ENCODE measurements around the gene FBXW11. TPM values are rescaled to one million over a fixed set of nuclear protein-coding genes. Genes with fewer than 3 reads are reported as not detected.

FBXW11 gene
- total RNA-seq, 1 experiment from 2014 or later: 34.9 TPM

GRCh38 chr5:172004824-172005237 lies 1.6 kb downstream of the FBXW11 start:
- peak; percentile 7 for DNase-seq (ENCODE audit: low spot score)
- POLR2A ChIA-PET (ENCODE audit: low non-redundant PET): no interaction called here

DNA sequence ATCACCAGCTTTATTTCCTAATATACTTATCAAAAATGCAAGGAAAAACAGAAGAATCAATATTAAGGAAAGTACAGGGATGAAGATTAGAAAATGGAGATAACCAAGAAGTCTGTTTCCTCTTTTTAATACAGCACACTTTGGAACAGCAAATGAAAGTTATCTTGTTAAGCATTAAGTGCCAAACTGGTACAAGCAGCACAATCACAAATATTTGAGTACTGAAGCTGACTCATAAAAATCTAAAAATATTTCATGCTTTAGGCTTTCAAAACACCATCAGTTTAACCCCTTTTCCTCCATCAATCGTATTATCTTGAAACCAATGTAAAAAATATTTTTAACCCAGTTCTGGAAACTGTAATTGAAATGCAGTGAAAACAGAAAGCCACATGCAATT lies 2.7 kb downstream of the FBXW11 start:
- H3K9me3 ChIP-seq (ENCODE audit: low read depth, low read length, poor library complexity, severe bottlenecking): no peaks in the 10 kb centered on the region
- CTCF ChIA-PET: no interaction called here
- no peak for TF ChIP-seq CTCF (conservative IDR thresholded peaks at IDR 0.05; ENCODE audit: low read depth, low read length)
- no peak for TF ChIP-seq EZH2 (IDR thresholded peaks at IDR 0.05; ENCODE audit: borderline replicate concordance, low read depth, low read length, poor library complexity, severe bottlenecking)
- no peak overlapping the region for H3K27ac ChIP-seq (ENCODE audit: low read depth, low read length, poor library complexity, severe bottlenecking)
- H3K27me3 ChIP-seq (replicated peaks; ENCODE audit: insufficient read depth, low read depth, low read length, poor library complexity): no peaks in the 10 kb centered on the region
- H3K4me3 ChIP-seq (ENCODE audit: low read depth, low read length, poor library complexity, severe bottlenecking): no peak overlapping the region
- intact Hi-C loops (cut with micrococcal nuclease; ENCODE audit: unreplicated experiment): loop anchor here (10.0 kb wide), 1 partner anchor 89 kb away; no protein-coding TSS in a partner anchor
- BruUV-seq (replicated peaks): no TSS peak
- peaks cover 11% of the 10 kb centered on the region for H3K4me1 ChIP-seq (ENCODE audit: insufficient read depth, low read length, poor library complexity, severe bottlenecking)
- no peak for DNase-seq (ENCODE audit: low spot score)
- POLR2A ChIA-PET (ENCODE audit: low non-redundant PET): interaction anchor here (0.6 kb wide), 1 partner anchor 40 kb away, joined by 4 read pairs; no protein-coding TSS in a partner anchor
- no peaks in the 10 kb centered on the region for H3K36me3 ChIP-seq (ENCODE audit: insufficient read depth, low read length, poor library complexity, severe bottlenecking)

More at GRCh38 chr5:172004824-172005237, 1.6 kb downstream of the FBXW11 start:
- Histone ChIP-seq H3K4me1 (ENCODE audit: insufficient read depth, low read length, poor library complexity, severe bottlenecking) (peaks cover 11% of the 10 kb centered on the region), H3K27ac (ENCODE audit: low read depth, low read length, poor library complexity, severe bottlenecking) (no peak overlapping the region), H3K27me3 (replicated peaks; ENCODE audit: insufficient read depth, low read depth, low read length, poor library complexity) (no peaks in the 10 kb centered on the region), H3K9me3 (ENCODE audit: low read depth, low read length, poor library complexity, severe bottlenecking) (no peaks in the 10 kb centered on the region), H3K4me3 (ENCODE audit: low read depth, low read length, poor library complexity, severe bottlenecking) (peak overlapping the region; percentile 93), H3K36me3 (ENCODE audit: insufficient read depth, low read length, poor library complexity, severe bottlenecking) (no peaks in the 10 kb centered on the region)
- CTCF ChIA-PET: no interaction called here
- TSS peak; percentile 32 for BruUV-seq (replicated peaks)
- intact Hi-C loops (cut with micrococcal nuclease; ENCODE audit: unreplicated experiment): loop anchor here (5.0 to 10.0 kb wide), 2 partner anchors 90 to 182 kb away; partner anchors contain the start of gene STK10
- TF ChIP-seq CTCF (conservative IDR thresholded peaks at IDR 0.05; ENCODE audit: low read depth, low read length) (no peak), EZH2 (IDR thresholded peaks at IDR 0.05; ENCODE audit: borderline replicate concordance, low read depth, low read length, poor library complexity, severe bottlenecking) (no peak)

DNA sequence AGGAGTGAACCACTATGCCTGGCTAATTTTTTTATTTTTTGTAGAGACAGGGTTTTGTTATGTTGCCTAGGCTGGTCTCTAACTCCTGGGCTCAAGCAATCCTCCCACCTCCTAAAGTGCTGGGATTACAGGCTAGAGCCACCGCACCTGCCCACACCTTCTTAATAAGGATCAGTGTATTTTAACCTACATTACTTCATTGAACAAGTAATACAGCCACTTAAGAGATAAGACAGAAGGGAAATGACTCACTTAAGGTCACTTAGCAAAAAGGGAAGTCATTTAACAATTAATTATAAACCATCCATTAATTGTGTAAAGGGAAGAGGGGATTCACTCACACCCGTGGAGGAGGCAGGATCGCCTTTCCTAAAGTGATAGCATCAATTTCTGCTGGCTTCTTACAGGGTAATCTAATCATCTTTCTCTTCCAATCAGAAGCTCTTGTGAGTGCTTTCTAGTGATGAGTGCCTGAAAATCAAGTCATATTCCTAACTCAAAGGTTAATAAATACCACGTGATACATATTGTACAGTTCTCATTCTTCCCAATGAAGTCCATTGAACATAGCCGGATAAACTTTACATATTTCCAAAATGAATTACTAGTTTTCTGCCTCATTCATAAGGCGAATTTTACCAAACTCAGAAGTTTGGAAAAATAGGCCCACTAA lies 3.5 kb downstream of the FBXW11 start:
- Histone ChIP-seq H3K36me3 (ENCODE audit: insufficient read depth, low read length, poor library complexity, severe bottlenecking) (no peaks in the 10 kb centered on the region), H3K4me3 (ENCODE audit: low read depth, low read length, poor library complexity, severe bottlenecking) (no peak overlapping the region), H3K9me3 (ENCODE audit: low read depth, low read length, poor library complexity, severe bottlenecking) (no peaks in the 10 kb centered on the region), H3K27ac (ENCODE audit: low read depth, low read length, poor library complexity, severe bottlenecking) (no peak overlapping the region), H3K27me3 (replicated peaks; ENCODE audit: insufficient read depth, low read depth, low read length, poor library complexity) (no peaks in the 10 kb centered on the region), H3K4me1 (ENCODE audit: insufficient read depth, low read length, poor library complexity, severe bottlenecking) (peaks cover 11% of the 10 kb centered on the region)
- intact Hi-C loops (cut with micrococcal nuclease; ENCODE audit: unreplicated experiment): loop anchor here (10.0 kb wide), 1 partner anchor 88 kb away; no protein-coding TSS in a partner anchor
- ChIA-PET POLR2A (ENCODE audit: low non-redundant PET) (no interaction called here), CTCF (no interaction called here)
- no TSS peak for BruUV-seq (replicated peaks)
- no peak for DNase-seq (ENCODE audit: low spot score)
- TF ChIP-seq EZH2 (IDR thresholded peaks at IDR 0.05; ENCODE audit: borderline replicate concordance, low read depth, low read length, poor library complexity, severe bottlenecking) (no peak), CTCF (conservative IDR thresholded peaks at IDR 0.05; ENCODE audit: low read depth, low read length) (no peak)
